ENCODE measurements around the gene TRIM28. TPM values are rescaled to one million over a fixed set of nuclear protein-coding genes. Genes with fewer than 3 reads are reported as not detected.

TRIM28 gene
- polyA plus RNA-seq, 1 donor from 2014 or later, result 256 TPM

GRCh38 chr19:58562122-58563033, 18.5 kb downstream of the TRIM28 start:
- Histone ChIP-seq H3F3A (ENCODE audit: insufficient read depth, low read length, poor library complexity, severe bottlenecking) (peaks cover 7% of the 10 kb centered on the region), H3K9me2 (ENCODE audit: insufficient read depth, low read length) (no peaks in the 10 kb centered on the region), H4K20me1 (ENCODE audit: insufficient read depth) (peaks cover 4% of the 10 kb centered on the region), H3K79me2 (replicated peaks; ENCODE audit: insufficient read depth, low read length) (peaks cover 6% of the 10 kb centered on the region), H3K9me3 (ENCODE audit: low read length) (no peaks in the 10 kb centered on the region), H3K9ac (ENCODE audit: low read length) (peak overlapping the region; percentile 20), H3K4me3 (ENCODE audit: low read length) (peak overlapping the region; percentile 58), H2AFZ (ENCODE audit: low read depth, low read length) (no peak overlapping the region), H3K4me2 (ENCODE audit: low read length) (no peak overlapping the region), H3K27me3 (ENCODE audit: insufficient read depth, low read depth, low read length) (no peaks in the 10 kb centered on the region), H3K27ac (ENCODE audit: low read length) (no peak overlapping the region), H3K36me3 (ENCODE audit: insufficient read depth, low read length) (no peaks in the 10 kb centered on the region)
- TF ChIP-seq RAD21 (conservative IDR thresholded peaks at IDR 0.05), result no peak
- no peak for TF ChIP-seq POLR2AphosphoS5 (IDR thresholded peaks at IDR 0.05)
- TF ChIP-seq, protein P1, sequence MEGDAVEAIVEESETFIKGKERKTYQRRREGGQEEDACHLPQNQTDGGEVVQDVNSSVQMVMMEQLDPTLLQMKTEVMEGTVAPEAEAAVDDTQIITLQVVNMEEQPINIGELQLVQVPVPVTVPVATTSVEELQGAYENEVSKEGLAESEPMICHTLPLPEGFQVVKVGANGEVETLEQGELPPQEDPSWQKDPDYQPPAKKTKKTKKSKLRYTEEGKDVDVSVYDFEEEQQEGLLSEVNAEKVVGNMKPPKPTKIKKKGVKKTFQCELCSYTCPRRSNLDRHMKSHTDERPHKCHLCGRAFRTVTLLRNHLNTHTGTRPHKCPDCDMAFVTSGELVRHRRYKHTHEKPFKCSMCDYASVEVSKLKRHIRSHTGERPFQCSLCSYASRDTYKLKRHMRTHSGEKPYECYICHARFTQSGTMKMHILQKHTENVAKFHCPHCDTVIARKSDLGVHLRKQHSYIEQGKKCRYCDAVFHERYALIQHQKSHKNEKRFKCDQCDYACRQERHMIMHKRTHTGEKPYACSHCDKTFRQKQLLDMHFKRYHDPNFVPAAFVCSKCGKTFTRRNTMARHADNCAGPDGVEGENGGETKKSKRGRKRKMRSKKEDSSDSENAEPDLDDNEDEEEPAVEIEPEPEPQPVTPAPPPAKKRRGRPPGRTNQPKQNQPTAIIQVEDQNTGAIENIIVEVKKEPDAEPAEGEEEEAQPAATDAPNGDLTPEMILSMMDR (IDR thresholded peaks at IDR 0.05; ENCODE audit: poor library complexity, severe bottlenecking), result no peak
- no peak for TF ChIP-seq EP300 (conservative IDR thresholded peaks at IDR 0.05; ENCODE audit: poor library complexity, severe bottlenecking)
- TF ChIP-seq, protein P2, sequence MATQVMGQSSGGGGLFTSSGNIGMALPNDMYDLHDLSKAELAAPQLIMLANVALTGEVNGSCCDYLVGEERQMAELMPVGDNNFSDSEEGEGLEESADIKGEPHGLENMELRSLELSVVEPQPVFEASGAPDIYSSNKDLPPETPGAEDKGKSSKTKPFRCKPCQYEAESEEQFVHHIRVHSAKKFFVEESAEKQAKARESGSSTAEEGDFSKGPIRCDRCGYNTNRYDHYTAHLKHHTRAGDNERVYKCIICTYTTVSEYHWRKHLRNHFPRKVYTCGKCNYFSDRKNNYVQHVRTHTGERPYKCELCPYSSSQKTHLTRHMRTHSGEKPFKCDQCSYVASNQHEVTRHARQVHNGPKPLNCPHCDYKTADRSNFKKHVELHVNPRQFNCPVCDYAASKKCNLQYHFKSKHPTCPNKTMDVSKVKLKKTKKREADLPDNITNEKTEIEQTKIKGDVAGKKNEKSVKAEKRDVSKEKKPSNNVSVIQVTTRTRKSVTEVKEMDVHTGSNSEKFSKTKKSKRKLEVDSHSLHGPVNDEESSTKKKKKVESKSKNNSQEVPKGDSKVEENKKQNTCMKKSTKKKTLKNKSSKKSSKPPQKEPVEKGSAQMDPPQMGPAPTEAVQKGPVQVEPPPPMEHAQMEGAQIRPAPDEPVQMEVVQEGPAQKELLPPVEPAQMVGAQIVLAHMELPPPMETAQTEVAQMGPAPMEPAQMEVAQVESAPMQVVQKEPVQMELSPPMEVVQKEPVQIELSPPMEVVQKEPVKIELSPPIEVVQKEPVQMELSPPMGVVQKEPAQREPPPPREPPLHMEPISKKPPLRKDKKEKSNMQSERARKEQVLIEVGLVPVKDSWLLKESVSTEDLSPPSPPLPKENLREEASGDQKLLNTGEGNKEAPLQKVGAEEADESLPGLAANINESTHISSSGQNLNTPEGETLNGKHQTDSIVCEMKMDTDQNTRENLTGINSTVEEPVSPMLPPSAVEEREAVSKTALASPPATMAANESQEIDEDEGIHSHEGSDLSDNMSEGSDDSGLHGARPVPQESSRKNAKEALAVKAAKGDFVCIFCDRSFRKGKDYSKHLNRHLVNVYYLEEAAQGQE (IDR thresholded peaks at IDR 0.05; ENCODE audit: borderline replicate concordance), result no peak
- no peak for TF ChIP-seq SMC3 (conservative IDR thresholded peaks at IDR 0.05; ENCODE audit: poor library complexity)
- TF ChIP-seq TAF1 (IDR thresholded peaks at IDR 0.05; ENCODE audit: low read depth), result no peak
- no peak for TF ChIP-seq EZH2 (IDR thresholded peaks at IDR 0.05; ENCODE audit: borderline replicate concordance, insufficient read depth, low read length, poor library complexity, severe bottlenecking)
- TF ChIP-seq MXI1 (conservative IDR thresholded peaks at IDR 0.05; ENCODE audit: poor library complexity, severe bottlenecking), result no peak

DNA sequence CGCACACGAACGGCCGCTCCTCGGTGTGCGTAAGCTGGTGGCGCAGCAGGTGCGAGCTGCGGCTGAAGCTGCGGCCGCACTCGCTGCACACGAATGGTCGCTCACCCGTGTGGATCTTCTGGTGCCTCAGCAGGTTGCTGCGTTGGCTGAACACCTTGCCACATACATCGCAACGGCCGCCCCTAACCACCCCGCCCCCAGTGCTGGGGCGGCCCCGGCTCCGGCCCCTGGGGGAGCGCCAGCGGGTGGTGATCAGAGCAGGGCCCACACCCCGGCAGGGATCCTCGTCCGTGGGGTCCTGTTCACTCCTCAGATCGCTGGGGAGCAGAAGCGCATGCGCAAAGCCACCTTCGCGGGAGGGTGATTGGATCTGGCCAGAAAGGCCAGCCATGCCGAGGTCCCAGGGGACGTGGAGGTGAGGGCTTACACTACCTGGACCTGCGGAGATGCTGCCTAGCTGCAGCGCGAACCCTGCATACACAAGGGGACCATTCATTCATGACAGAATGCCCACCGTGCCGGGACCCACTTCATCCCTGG, 19.2 kb downstream of the TRIM28 start:
- Histone ChIP-seq H3K27ac (ENCODE audit: low read length) (no peak overlapping the region), H3K9me2 (ENCODE audit: insufficient read depth, low read length) (no peaks in the 10 kb centered on the region), H3K36me3 (ENCODE audit: insufficient read depth, low read length) (no peaks in the 10 kb centered on the region), H4K20me1 (ENCODE audit: insufficient read depth) (no peaks in the 10 kb centered on the region), H3K79me2 (replicated peaks; ENCODE audit: insufficient read depth, low read length) (no peaks in the 10 kb centered on the region), H3K9me3 (ENCODE audit: low read length) (no peaks in the 10 kb centered on the region), H3K9ac (ENCODE audit: low read length) (peak overlapping the region; percentile 20), H3K4me3 (ENCODE audit: low read length) (peak overlapping the region; percentile 58), H2AFZ (ENCODE audit: low read depth, low read length) (no peak overlapping the region), H3K4me2 (ENCODE audit: low read length) (no peak overlapping the region), H3F3A (ENCODE audit: insufficient read depth, low read length, poor library complexity, severe bottlenecking) (peaks cover 7% of the 10 kb centered on the region), H3K27me3 (ENCODE audit: insufficient read depth, low read depth, low read length) (no peaks in the 10 kb centered on the region)
- TF ChIP-seq RAD21 (conservative IDR thresholded peaks at IDR 0.05) (no peak), SMC3 (conservative IDR thresholded peaks at IDR 0.05; ENCODE audit: poor library complexity) (no peak), EP300 (conservative IDR thresholded peaks at IDR 0.05; ENCODE audit: poor library complexity, severe bottlenecking) (no peak), MXI1 (conservative IDR thresholded peaks at IDR 0.05; ENCODE audit: poor library complexity, severe bottlenecking) (no peak)
- TF ChIP-seq, protein P2 (IDR thresholded peaks at IDR 0.05; ENCODE audit: borderline replicate concordance), result no peak
